Activated CD4-positive, alpha-beta T cell treated with anti-CD3 and anti-CD28 coated beads, Interleukin-2, amount 50 U/mL, for 4 hours (primary cell): ENCODE measurements around the gene NPTX1.

Experiments
- DNase-seq, 2 experiments: peaks; one replicate each; pipeline ENCODE4 v3.0.0-alpha.2; 2020

NPTX1 gene

DNA sequence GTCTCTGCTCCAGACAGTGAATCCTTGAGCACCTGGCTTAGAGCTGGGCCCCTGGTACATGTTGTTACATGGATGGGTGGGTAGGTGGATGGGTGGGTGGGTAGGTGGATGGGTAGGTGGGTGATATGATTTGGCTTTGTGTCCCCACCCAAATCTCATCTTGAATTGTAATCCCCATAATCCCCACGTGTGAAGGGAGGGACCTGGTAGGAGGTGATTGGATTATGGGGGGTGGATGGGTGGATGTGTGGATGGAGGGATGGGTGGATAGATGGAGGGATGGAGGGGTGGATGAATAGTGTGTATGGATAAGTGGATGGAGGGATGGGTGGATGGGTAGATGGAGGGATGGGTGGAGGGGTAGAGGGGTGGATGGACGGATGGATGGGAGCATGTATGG is 26.6 kb upstream of the NPTX1 start:
- no peak for DNase-seq

DNA sequence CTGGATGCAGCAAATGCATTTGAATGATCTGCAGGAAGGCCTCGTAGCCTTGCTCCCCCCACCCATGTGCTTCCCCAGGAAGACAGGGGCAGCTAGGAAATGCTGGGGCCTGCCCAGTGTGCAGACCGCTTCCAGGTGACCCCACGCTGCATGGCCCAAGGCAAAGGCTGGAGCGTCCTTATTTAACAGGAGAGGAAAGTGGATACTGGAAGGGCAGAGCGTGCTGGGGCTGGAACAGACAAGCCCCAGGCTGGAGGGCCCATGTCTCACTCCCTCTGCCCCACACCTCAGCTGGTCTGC is 26.1 kb upstream of the NPTX1 start:
- DNase-seq: no peak

DNA sequence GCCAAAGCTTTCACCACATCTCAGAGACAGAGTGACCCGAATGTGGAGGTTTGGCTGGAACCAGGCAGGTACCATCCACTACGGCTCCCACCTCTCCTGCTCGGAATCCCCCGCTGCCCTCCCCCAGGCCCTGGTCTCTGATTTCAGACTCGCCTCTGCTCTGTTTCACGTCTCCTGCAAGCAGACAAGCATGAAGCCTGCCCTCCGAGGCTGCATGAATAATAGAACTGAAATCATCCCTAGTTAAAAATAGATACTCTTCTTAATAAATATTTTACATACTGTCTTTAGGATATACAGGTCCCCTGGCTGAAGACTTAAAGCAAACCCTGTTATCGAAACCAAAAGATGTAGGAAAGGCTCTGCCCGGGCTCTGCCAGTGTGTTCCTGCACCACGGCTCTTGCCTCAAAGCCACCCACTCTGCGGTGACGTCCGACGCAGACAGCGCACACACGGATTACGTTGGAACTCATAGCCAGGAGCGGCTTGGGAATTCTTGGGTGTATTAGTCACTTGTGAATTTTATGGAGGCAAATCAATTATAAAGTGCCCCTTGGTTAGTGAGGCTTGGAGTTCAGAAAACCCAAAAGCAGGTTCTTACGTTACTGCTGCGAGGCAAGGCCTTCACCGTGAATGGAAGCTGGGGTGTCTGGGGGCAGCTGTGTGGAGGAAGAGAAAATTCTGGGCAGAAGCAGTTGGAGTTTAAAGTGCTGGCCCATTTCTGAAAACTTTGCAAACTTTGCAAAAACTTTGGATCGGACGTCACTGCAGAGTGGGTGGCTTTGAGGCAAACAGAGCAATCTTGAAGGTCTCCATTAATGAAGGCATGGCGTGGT is 25.6 kb upstream of the NPTX1 start:
- no peak for DNase-seq

DNA sequence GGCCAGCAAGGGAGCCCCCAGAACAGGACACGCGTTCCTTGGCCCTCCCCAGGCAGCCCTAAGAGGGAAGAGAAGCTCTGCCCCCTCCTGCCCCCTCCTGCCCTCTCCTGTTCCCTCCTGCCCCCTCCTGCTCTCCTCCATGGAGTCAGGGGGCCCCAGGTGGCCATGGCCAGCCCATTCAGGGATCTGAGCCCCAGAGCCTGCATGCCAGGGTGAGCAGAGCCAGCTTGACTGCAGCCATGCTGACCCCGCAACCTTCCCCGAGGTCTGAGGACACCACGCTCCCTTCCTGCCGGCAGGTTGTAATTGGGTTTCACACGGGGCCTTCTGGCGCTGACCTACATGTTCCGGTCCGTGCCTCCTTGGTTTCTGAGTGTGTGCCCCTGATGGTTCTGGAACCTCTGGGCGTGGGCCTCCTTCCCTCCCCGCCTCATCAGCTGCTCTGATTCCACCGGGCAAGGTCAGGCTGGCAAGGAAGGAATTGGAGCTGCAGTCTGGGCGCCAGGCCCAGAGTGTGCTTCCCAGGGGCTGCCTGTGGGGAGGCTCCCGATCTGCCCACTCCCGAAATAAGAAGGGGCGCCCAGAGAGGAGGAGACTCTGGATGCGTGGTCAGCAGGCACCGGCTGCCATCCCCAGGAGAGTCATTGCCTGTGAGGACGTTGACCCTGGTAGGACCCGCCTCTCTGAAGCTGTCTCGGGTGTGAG is 23.7 kb upstream of the NPTX1 start:
- no peak for DNase-seq

DNA sequence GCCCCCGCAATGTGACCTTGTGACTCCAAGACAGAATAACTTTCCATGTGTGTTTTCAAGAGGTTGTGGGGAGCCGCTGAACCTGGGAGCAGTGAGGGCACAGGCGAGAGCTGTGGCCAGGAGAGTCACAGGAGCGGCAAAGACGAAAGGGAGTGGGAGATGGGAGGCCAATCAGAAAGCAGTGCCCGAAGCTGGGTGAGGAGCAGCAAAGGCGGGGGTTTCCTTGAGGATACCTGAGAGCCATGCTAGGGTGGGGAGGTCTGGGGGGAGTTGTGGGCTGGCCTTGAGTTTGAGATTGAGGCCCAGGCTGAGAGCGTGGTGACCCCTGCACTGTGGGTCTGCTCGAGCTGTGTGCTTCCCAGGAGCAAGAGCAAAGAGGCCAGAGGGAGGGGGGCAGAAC is 23.2 kb upstream of the NPTX1 start:
- no peak for DNase-seq

DNA sequence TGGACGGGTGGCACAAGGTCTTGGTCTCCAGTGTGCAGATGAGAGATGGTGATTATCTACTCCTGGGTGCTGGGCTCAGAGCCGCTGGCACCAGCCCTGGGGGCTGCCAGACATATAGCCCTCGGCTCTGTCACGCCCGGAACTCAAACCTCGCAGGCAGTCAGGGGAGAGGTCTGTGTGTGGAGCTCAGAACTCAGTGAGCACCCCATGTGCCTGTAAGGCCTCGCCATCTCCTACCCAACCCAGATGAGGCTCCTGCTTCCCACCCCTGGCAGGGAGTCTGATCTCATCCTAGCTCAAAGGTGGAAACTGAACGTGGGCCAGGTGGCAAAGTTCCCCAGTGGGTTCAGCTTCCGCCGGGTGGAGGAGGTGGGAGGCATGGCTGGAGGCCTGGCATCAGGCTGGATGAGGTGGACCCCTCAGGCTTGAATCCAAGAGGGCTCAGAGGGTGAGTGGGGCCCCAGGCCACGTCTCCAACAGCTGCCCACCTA is 22.6 kb upstream of the NPTX1 start:
- no peak for DNase-seq

DNA sequence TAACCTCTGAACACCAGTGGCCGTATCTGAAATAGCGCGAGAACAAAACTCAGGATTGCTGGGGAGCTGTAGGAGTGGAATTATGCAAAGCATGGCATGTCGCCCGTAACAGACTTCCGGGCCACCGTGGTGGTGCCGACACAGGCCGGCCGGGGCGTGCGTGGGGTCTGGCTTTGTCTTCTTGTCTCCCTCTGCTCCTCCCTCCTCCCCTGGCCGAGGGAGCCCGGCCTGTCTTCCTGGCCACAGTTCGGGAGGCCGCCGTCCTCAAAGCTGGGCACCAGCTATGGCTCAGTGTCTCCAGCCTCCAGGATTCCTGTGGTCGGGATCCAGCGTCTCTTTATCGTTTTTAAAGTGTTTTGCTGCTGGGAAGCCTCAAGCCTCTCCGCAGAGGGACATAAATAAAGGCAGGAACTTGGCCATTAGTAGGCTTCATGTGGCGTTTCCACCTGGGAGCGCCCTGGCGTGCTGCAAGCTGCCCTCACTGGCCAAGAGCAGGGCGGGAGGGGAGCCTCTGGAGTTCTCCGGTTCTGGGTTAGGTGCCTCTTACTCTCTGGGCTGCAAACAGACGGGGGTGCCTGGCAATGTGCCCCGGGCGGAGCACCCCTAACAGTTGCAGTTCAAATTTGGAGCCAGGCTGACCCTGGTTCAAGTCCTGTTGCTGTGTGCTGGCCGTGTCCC is 22.0 kb upstream of the NPTX1 start:
- DNase-seq: no peak

GRCh38 chr17:80497726-80498241 is 21.4 kb upstream of the NPTX1 start:
- DNase-seq: no peak

- no peak for DNase-seq
Measured at GRCh38 chr17:80494547-80494946, 18.1 kb upstream of the NPTX1 start.

- no peak for DNase-seq
Measured at GRCh38 chr17:80492343-80493136, 16.1 kb upstream of the NPTX1 start.

DNA sequence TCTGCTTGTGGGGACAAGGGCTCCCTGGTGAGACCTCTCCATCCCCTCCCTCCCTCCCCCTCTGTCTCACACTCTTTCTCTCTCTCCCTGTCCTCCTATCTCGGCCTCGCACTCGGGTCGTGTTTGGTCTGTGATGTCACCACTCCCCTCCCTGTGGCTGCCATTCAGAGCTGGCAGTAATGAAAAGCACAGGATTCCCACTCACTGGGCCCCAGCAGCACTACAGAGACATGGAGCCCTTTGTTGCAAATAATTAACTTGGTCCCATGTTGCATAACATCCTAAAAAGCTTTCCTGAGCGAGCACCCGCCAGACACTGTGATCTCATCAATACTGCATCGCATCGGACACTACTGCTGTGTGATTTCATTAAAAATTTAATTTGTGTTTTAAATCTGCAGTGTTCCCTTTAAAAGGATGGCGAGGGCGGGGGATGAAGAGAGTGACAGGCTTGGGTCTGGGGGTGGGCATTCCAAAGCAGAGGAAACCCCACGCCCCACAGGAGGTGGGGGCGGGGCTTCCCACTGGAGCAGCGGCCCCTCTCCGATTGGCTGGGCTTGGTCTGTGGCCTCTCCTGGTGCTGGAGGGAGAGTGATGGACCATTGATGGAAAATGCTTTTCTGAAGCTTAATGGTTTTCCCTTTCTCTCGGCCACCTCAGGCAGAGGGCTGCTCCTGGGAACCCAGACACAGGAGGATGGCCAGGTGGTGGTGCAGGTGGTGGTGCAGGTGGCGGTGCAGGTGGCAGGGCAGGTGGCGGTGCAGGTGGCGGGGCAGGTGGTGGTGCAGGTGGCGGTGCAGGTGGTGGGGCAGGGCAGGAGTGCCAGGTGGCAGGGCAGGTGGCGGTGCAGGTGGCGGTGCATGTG is 15.3 kb upstream of the NPTX1 start:
- DNase-seq: no peak

DNA sequence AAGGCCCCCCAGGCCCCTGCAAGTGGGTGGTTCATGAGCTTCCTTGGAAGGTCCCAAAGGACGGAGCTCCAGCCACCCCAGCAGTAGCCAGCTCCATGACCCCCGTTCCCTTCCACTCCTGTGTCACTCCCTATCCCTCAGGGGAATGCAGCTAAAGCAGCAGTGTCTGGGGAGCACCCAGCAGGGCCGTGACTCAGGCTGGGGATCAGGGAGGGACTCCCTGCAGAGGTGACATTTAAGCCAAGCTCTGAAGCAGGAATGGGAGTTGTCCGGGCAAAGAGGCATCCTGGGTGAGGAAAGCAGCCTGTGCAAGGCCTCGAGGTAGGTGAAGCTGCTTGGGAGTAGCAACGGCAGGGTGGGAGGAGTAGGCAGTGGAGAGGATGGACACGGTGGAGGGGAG is 11.1 kb upstream of the NPTX1 start:
- no peak for DNase-seq

- no peak for DNase-seq
Measured at GRCh38 chr17:80486692-80487091, 10.3 kb upstream of the NPTX1 start.

DNA sequence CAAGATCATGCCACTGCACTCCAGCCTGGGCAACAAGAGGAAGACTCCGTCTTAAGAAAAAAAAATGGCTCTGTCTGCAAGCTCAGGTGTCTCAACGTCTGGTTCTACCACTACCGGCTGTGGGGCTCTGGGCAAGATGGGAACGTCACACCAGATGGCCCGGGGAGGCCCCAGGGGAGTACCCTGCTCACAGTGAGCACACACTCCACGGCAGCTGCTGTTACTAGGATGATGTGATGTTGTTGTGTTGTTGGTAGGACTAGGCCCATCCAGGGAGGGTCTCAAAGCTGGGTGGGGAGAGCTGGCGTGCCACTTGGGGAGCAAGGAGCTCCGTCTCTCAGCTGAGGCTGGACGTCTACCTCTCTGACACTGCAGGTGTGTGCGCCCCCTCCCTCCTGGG is 9.4 kb upstream of the NPTX1 start:
- DNase-seq: no peak

GRCh38 chr17:80482555-80483308 is 6.3 kb upstream of the NPTX1 start:
- no peak for DNase-seq

DNA sequence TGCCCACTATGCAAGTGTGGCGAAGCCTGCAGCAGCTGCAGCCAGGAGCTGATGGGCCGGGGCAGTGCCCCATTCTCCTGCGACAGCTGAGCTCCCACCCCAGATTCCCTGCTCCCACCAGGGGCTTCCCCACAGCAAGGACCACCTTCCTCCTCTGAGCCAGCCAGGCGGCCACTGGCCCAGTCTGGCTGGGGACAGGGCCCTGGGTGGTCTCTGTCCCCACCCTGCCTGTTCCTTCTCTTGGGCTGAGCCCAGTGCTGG is 5.6 kb upstream of the NPTX1 start:
- no peak for DNase-seq

GRCh38 chr17:80481284-80482057 is 5.1 kb upstream of the NPTX1 start:
- no peak for DNase-seq

DNA sequence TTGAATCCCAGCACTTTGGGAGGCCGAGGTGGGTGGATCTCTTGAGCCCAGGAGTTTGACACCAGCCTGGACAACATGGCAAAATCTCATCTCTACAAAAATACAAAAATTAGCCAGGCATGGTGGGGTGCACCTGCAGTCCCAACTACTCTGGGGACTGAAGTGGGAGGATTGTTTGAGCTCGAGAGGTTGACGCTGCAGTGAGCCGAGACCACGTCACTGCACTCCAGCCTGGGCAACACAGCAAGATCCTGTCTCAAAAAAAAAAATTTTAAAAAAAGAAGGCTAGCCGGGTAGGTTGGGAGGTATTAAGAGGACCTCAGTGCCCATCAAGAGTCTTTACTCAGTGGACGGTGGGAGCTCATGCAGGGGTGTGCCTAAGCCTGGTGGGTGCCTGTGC is 3.8 kb upstream of the NPTX1 start:
- DNase-seq: no peak

- DNase-seq: no peak
Measured at GRCh38 chr17:80479246-80479566, 2.8 kb upstream of the NPTX1 start.

- no peak for DNase-seq
Measured at GRCh38 chr17:80478487-80479245, 2.3 kb upstream of the NPTX1 start.
